Measurements from ENCODE around the gene C3orf52. TPM values are rescaled to one million over a fixed set of nuclear protein-coding genes. Genes with fewer than 3 reads are reported as not detected.

The C3orf52 gene
- total RNA-seq, 1 experiment from 2014 or later: 12.6 TPM

DNA sequence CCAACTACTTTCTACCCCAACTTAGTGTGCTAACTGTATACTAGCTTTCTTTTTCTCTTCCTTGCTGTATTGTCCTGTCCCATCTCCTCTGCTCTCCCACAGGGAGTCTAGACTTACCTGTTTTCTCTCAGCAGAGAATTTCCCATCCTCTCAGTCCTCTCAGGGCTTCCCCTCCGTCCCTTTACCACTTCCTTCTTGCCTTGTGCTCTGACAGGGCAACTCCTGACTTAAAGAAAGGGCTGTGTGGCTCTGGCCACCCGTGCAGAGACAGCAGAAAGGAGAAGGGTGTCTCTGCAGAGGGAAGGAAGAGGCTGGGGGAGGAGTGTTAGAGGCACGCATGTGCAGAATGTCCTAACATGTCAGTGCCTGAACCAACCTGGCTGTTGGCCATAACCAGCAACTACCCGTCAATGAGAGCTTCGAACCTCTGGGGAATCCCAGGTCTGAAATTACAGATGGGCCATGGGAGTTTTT is 46.8 kb downstream of the C3orf52 start, which contains the start of gene GCSAM:
GCSAM (minus strand) TSS at position 274 of the 474 bp plus-strand sequence; CDS start at position 146, 128 bp downstream.
- BruUV-seq (replicated peaks): no TSS peak
- no peak for ATAC-seq
- in situ Hi-C loops (cut with HindIII; ENCODE audit: low pct_unique_long_range_greater_than_20kb, low sequenced_read_pairs) (no loop called here), intact Hi-C loops (cut with micrococcal nuclease; ENCODE audit: unreplicated experiment) (no loop called here)
- TF ChIP-seq SIN3A (IDR thresholded peaks at IDR 0.05; ENCODE audit: borderline replicate concordance, insufficient read depth, low read depth, low read length): no peak
- no peak for TF ChIP-seq TCF7L2 (IDR thresholded peaks at IDR 0.05; ENCODE audit: low read depth, low read length)
- TF ChIP-seq REST (IDR thresholded peaks at IDR 0.05; ENCODE audit: insufficient read depth in 1 of 2, low read depth in 2 of 2, low read length in 1 of 2): no peak
- TF ChIP-seq CTCF (IDR thresholded peaks at IDR 0.05): no peak
- no peak for TF ChIP-seq POLR2AphosphoS5 (IDR thresholded peaks at IDR 0.05; ENCODE audit: low read depth, low read length)
- no peaks in the 10 kb centered on the region for H3K36me3 ChIP-seq (ENCODE audit: control insufficient read depth, insufficient read depth, low read length)
- POLR2A ChIA-PET: no interaction called here
- CTCF ChIA-PET: interaction anchor here (1.1 kb wide), 1 partner anchor 21 kb away, joined by 3 read pairs; no protein-coding TSS in a partner anchor
- no peak for DNase-seq (ENCODE audit: low read depth, low spot score)
- H3K27me3 ChIP-seq (ENCODE audit: control insufficient read depth, insufficient read depth, low read length): peaks cover 2% of the 10 kb centered on the region; the same call in 1 of the 2 replicates
- no peak within 1 kb of the TSS for H3K27ac ChIP-seq (ENCODE audit: low read length)
- H3K4me3 ChIP-seq (ENCODE audit: low read depth in 2 of 2, low read length in 2 of 2): no peak within 1 kb of the TSS
- H3K4me1 ChIP-seq (ENCODE audit: control insufficient read depth, insufficient read depth, low read length): no peaks in the 10 kb centered on the region
- H3K9me3 ChIP-seq (ENCODE audit: control insufficient read depth, insufficient read depth, low read depth, low read length): no peaks in the 10 kb centered on the region

GRCh38 chr3:112133626-112134334 is 47.6 kb downstream of the C3orf52 start:
- ChIA-PET POLR2A (no interaction called here), CTCF (no interaction called here)
- Histone ChIP-seq H3K36me3 (ENCODE audit: control insufficient read depth, insufficient read depth, low read length) (no peaks in the 10 kb centered on the region), H3K9me3 (ENCODE audit: control insufficient read depth, insufficient read depth, low read depth, low read length) (no peaks in the 10 kb centered on the region), H3K27ac (ENCODE audit: low read length) (no peak overlapping the region), H3K4me3 (ENCODE audit: low read depth in 2 of 2, low read length in 2 of 2) (no peak overlapping the region), H3K27me3 (ENCODE audit: control insufficient read depth, insufficient read depth, low read length) (peaks cover 5% of the 10 kb centered on the region; the same call in 1 of the 2 replicates), H3K4me1 (ENCODE audit: control insufficient read depth, insufficient read depth, low read length) (no peaks in the 10 kb centered on the region)
- TF ChIP-seq CTCF (IDR thresholded peaks at IDR 0.05) (no peak), SIN3A (IDR thresholded peaks at IDR 0.05; ENCODE audit: borderline replicate concordance, insufficient read depth, low read depth, low read length) (no peak), TCF7L2 (IDR thresholded peaks at IDR 0.05; ENCODE audit: low read depth, low read length) (no peak), POLR2AphosphoS5 (IDR thresholded peaks at IDR 0.05; ENCODE audit: low read depth, low read length) (no peak)
- intact Hi-C loops (cut with micrococcal nuclease; ENCODE audit: unreplicated experiment) (no loop called here), in situ Hi-C loops (cut with HindIII; ENCODE audit: low pct_unique_long_range_greater_than_20kb, low sequenced_read_pairs) (no loop called here)
- no peak for DNase-seq (ENCODE audit: low read depth, low spot score)
- no peak for ATAC-seq
- BruUV-seq (replicated peaks): no TSS peak

Measured in Panc1 (cell line).